ENCODE measurements around the gene HEPACAM. TPM values are rescaled to one million over a fixed set of nuclear protein-coding genes. Genes with fewer than 3 reads are reported as not detected.

HEPACAM gene
- total and polyA plus RNA-seq, 2 donors (not counting 3 experiments of a cell fraction or from before 2014, with no cell fraction given): not detected

GRCh38 chr11:124875943-124876817, 59.7 kb downstream of the HEPACAM start:
- CTCF ChIA-PET: interaction anchor here (0.6 to 3.5 kb wide), 51 partner anchors 9 to 474 kb away, joined by 3 to 70 read pairs (median 6); partner anchors contain the start of genes CCDC15, HEPACAM, MSANTD2 and NRGN
- TF ChIP-seq FOS (IDR thresholded peaks at IDR 0.05; ENCODE audit: borderline replicate concordance, insufficient read depth, low read length): no peak
- TF ChIP-seq GATA2 (IDR thresholded peaks at IDR 0.05; ENCODE audit: insufficient read depth, insufficient read length, low read depth, low read length): no peak
- peak; percentile 49 for TF ChIP-seq POLR2AphosphoS5 (IDR thresholded peaks at IDR 0.05; ENCODE audit: insufficient read depth, low read depth, low read length)
- TF ChIP-seq MYC (IDR thresholded peaks at IDR 0.05; ENCODE audit: low read depth, low read length): no peak
- TF ChIP-seq MAX (IDR thresholded peaks at IDR 0.05; ENCODE audit: insufficient read depth, insufficient read length): no peak
- TF ChIP-seq JUN (IDR thresholded peaks at IDR 0.05; ENCODE audit: borderline replicate concordance, insufficient read depth, insufficient read length, low read depth): no peak
- TF ChIP-seq, protein P1, sequence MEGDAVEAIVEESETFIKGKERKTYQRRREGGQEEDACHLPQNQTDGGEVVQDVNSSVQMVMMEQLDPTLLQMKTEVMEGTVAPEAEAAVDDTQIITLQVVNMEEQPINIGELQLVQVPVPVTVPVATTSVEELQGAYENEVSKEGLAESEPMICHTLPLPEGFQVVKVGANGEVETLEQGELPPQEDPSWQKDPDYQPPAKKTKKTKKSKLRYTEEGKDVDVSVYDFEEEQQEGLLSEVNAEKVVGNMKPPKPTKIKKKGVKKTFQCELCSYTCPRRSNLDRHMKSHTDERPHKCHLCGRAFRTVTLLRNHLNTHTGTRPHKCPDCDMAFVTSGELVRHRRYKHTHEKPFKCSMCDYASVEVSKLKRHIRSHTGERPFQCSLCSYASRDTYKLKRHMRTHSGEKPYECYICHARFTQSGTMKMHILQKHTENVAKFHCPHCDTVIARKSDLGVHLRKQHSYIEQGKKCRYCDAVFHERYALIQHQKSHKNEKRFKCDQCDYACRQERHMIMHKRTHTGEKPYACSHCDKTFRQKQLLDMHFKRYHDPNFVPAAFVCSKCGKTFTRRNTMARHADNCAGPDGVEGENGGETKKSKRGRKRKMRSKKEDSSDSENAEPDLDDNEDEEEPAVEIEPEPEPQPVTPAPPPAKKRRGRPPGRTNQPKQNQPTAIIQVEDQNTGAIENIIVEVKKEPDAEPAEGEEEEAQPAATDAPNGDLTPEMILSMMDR (IDR thresholded peaks at IDR 0.05; ENCODE audit: extremely low read depth in 1 of 2, insufficient read depth in 1 of 2, low read depth in 1 of 2, low read length in 2 of 2): peak; percentile 63 to 74
- Histone ChIP-seq H3K27ac (ENCODE audit: insufficient read depth, low read depth, low read length) (peak overlapping the region; percentile 65), H3K9me3 (replicated peaks; ENCODE audit: control insufficient read depth, insufficient read depth, low read length) (no peaks in the 10 kb centered on the region), H3K4me1 (ENCODE audit: control insufficient read depth, extremely low read depth, insufficient read depth, low read length) (peaks cover 21% of the 10 kb centered on the region), H4K20me1 (replicated peaks; ENCODE audit: control insufficient read depth, extremely low read depth, insufficient read depth, low read length) (no peaks in the 10 kb centered on the region), H3K4me2 (ENCODE audit: insufficient read depth, low read length) (peak overlapping the region; percentile 70), H3K27me3 (ENCODE audit: control insufficient read depth in 2 of 2, insufficient read depth in 2 of 2, low read length in 2 of 2) (peaks cover 21 to 26% of the 10 kb centered on the region in 2 experiments), H3K9me1 (replicated peaks; ENCODE audit: control insufficient read depth, extremely low read depth, insufficient read depth, low read length) (no peaks in the 10 kb centered on the region), H3K4me3 (replicated peaks in 1 of 3; ENCODE audit: insufficient read depth in 1 of 3, low read depth in 1 of 3, low read length in 3 of 3) (peak overlapping the region; percentile 14 to 49 (median 47)), H3K9ac (replicated peaks; ENCODE audit: extremely low read depth, insufficient read depth, low read length) (peak overlapping the region; percentile 68), H3K79me2 (ENCODE audit: control insufficient read depth, insufficient read depth, low read length) (no peaks in the 10 kb centered on the region), H3K36me3 (ENCODE audit: control insufficient read depth in 2 of 2, extremely low read depth in 1 of 2, insufficient read depth in 2 of 2, low read length in 2 of 2) (no peaks in the 10 kb centered on the region), H2AFZ (ENCODE audit: low read depth, low read length) (peak overlapping the region; percentile 64)
- FAIRE-seq (peak; percentile 78), DNase-seq (ENCODE audit: low read depth, low spot score) (peak; percentile 97)
- POLR2A ChIA-PET: interaction anchor here (0.6 to 1.3 kb wide), 9 partner anchors 9 to 235 kb away, joined by 3 to 17 read pairs (median 3); partner anchors contain the start of genes CCDC15, ROBO4 and TMEM218
- dilution Hi-C loops (cut with MboI; ENCODE audit: extremely low pct_ligation_motif_present, low sequenced_read_pairs) (no loop called here), intact Hi-C loops (cut with micrococcal nuclease) (loop anchor here (1.0 to 2.0 kb wide), 5 partner anchors 21 to 265 kb away; partner anchors contain the start of genes ROBO4 and TMEM218)
- BruUV-seq (replicated peaks): TSS peak; percentile 4

Data from endothelial cell of umbilical vein (primary cell).